ENCODE data around the gene SYTL3.
A peak's percentile ranks its signal among the peaks of the same experiment; 100 is the strongest.

Gene SYTL3

GRCh38 chr6:158798311-158798710 is 148.5 kb downstream of the SYTL3 start:
- no peak for DNase-seq (ENCODE audit: low spot score)

- DNase-seq (ENCODE audit: low spot score): no peak
These were observed 149.4 kb downstream of the SYTL3 start for GRCh38 chr6:158799051-158799792.

GRCh38 chr6:158801655-158802294 is 151.9 kb downstream of the SYTL3 start:
- no peak for DNase-seq (ENCODE audit: low spot score)

GRCh38 chr6:158803733-158804143 is 153.9 kb downstream of the SYTL3 start:
- peak; percentile 58 for DNase-seq (ENCODE audit: low spot score)

GRCh38 chr6:158804207-158804606 is 154.4 kb downstream of the SYTL3 start:
- DNase-seq (ENCODE audit: low spot score): no peak

GRCh38 chr6:158805698-158806377 is 156.0 kb downstream of the SYTL3 start:
- DNase-seq (ENCODE audit: low spot score): no peak

- no peak for DNase-seq (ENCODE audit: low spot score)
These were observed 157.9 kb downstream of the SYTL3 start for GRCh38 chr6:158807515-158808441.

- DNase-seq (ENCODE audit: low spot score): no peak
These were observed 158.6 kb downstream of the SYTL3 start for GRCh38 chr6:158808442-158808833.

- peak; percentile 60 for DNase-seq (ENCODE audit: low spot score)
These were observed 159.3 kb downstream of the SYTL3 start for GRCh38 chr6:158808941-158809678.

- DNase-seq (ENCODE audit: low spot score): no peak
These were observed 160.6 kb downstream of the SYTL3 start for GRCh38 chr6:158810155-158811095.

GRCh38 chr6:158812611-158813010 is 162.8 kb downstream of the SYTL3 start:
- no peak for DNase-seq (ENCODE audit: low spot score)

- no peak for DNase-seq (ENCODE audit: low spot score)
These were observed 163.2 kb downstream of the SYTL3 start for GRCh38 chr6:158813032-158813431.
